ENCODE results near the gene MNS1. TPM values are rescaled to one million over a fixed set of nuclear protein-coding genes. Genes with fewer than 3 reads are reported as not detected.

Gene MNS1
- polyA plus RNA-seq, 3 donors, result 0.03 to 0.29 TPM; not detected in 1

DNA sequence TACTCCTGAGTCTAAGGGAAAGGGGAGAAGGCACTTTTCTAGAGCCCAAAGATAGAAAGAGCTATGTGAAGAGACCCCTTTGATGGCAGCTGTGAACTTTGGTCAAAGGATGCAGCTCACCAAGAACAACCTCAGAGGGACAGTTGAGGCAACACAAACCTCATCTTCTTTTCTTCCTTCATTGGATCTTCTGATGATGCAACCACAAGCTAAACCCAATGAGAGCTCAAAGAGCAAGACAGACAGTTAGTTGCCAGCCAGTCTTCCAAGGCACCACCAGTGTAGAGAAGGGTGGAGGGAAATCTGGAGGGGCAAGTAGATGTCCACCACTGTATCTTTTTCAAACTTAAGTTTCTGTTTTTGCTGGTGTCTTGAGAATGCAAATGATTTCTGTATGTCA is 10.4 kb upstream of the MNS1 start:
- H4K20me1 ChIP-seq (ENCODE audit: insufficient read depth, low read length), result no peaks in the 10 kb centered on the region
- intact Hi-C loops (cut with micrococcal nuclease), result no loop called here
- H3K9ac ChIP-seq (ENCODE audit: insufficient read depth, low read length, poor library complexity, severe bottlenecking), result no peak overlapping the region
- H3K27ac ChIP-seq (ENCODE audit: low read depth in 1 of 2, low read length in 2 of 2), result no peak overlapping the region
- no peaks in the 10 kb centered on the region for H3K79me2 ChIP-seq (ENCODE audit: insufficient read depth, low read length)
- Mint-ChIP-seq H3K27ac (no peak overlapping the region), H3K4me1 (no peaks in the 10 kb centered on the region), H3K4me3 (no peak overlapping the region), H3K27me3 (ENCODE audit: low read depth in 3 of 3) (peaks cover 1 to 2% (median 2%) of the 10 kb centered on the region in 3 donors), H3K36me3 (no peaks in the 10 kb centered on the region), H3K9me3 (peaks cover 0 to 11% (median 9%) of the 10 kb centered on the region in 7 donors)
- no peaks in the 10 kb centered on the region for H3K36me3 ChIP-seq (replicated peaks in 1 of 2; ENCODE audit: control insufficient read depth in 1 of 2, insufficient read depth in 2 of 2, low read length in 2 of 2)
- H3K27me3 ChIP-seq (ENCODE audit: control insufficient read depth in 2 of 2, insufficient read depth in 2 of 2, low read length in 2 of 2), result no peaks in the 10 kb centered on the region
- TF ChIP-seq, protein P1, sequence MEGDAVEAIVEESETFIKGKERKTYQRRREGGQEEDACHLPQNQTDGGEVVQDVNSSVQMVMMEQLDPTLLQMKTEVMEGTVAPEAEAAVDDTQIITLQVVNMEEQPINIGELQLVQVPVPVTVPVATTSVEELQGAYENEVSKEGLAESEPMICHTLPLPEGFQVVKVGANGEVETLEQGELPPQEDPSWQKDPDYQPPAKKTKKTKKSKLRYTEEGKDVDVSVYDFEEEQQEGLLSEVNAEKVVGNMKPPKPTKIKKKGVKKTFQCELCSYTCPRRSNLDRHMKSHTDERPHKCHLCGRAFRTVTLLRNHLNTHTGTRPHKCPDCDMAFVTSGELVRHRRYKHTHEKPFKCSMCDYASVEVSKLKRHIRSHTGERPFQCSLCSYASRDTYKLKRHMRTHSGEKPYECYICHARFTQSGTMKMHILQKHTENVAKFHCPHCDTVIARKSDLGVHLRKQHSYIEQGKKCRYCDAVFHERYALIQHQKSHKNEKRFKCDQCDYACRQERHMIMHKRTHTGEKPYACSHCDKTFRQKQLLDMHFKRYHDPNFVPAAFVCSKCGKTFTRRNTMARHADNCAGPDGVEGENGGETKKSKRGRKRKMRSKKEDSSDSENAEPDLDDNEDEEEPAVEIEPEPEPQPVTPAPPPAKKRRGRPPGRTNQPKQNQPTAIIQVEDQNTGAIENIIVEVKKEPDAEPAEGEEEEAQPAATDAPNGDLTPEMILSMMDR (IDR thresholded peaks at IDR 0.05), result no peak
- no peaks in the 10 kb centered on the region for H3K4me1 ChIP-seq (ENCODE audit: control insufficient read depth in 1 of 2, insufficient read depth in 2 of 2, low read length in 2 of 2)
- H3K4me2 ChIP-seq (replicated peaks; ENCODE audit: extremely low read depth, low read length, poor library complexity, severe bottlenecking), result no peak overlapping the region
- H2AFZ ChIP-seq (ENCODE audit: insufficient read depth, low read depth, low read length, poor library complexity, severe bottlenecking), result no peak overlapping the region
- no peak overlapping the region for H3K4me3 ChIP-seq (replicated peaks in 1 of 3; ENCODE audit: low read depth in 2 of 3, low read length in 3 of 3)
- peaks cover 0 to 5% of the 10 kb centered on the region in 2 donors for H3K9me3 ChIP-seq (replicated peaks in 1 of 2; ENCODE audit: control insufficient read depth in 1 of 2, insufficient read depth in 1 of 2, low read length in 2 of 2)
- no peak for DNase-seq

DNA sequence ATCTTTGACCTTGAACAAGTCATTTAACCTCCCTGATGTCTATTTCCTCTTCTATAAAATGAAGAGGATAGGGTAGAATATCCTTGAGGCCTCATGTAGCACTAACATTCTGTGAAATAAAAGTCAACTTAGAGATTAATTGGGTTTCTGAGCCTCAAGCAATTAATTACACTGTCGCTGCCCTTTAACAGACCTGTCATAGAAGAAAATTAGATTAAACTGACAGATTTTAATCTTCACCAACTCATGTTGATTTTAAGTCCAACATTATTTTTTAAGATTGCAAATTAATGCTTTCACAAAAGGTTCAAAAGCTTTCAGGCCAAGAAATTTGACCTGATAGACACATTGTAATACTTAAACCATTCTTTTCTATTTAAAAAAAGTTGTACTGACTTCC is 8.1 kb upstream of the MNS1 start:
- peaks cover 3 to 14% of the 10 kb centered on the region in 2 donors for H3K4me1 ChIP-seq (ENCODE audit: control insufficient read depth in 1 of 2, insufficient read depth in 2 of 2, low read length in 2 of 2)
- H3K9me3 ChIP-seq (replicated peaks in 1 of 2; ENCODE audit: control insufficient read depth in 1 of 2, insufficient read depth in 1 of 2, low read length in 2 of 2), result no peaks in the 10 kb centered on the region
- no peak overlapping the region for H3K27ac ChIP-seq (ENCODE audit: low read depth in 1 of 2, low read length in 2 of 2)
- DNase-seq, result no peak
- TF ChIP-seq, protein P1 (IDR thresholded peaks at IDR 0.05), result no peak
- no peaks in the 10 kb centered on the region for H3K79me2 ChIP-seq (ENCODE audit: insufficient read depth, low read length)
- H3K4me1 Mint-ChIP-seq, result peaks cover 11% of the 10 kb centered on the region
- no peak overlapping the region for H3K27ac Mint-ChIP-seq
- intact Hi-C loops (cut with micrococcal nuclease), result no loop called here
- H3K27me3 Mint-ChIP-seq (ENCODE audit: low read depth in 3 of 3), result peaks cover 1 to 2% (median 2%) of the 10 kb centered on the region in 3 donors
- no peaks in the 10 kb centered on the region for H4K20me1 ChIP-seq (ENCODE audit: insufficient read depth, low read length)
- no peak overlapping the region for H3K4me3 ChIP-seq (replicated peaks in 1 of 3; ENCODE audit: low read depth in 2 of 3, low read length in 3 of 3)
- H3K27me3 ChIP-seq (ENCODE audit: control insufficient read depth in 2 of 2, insufficient read depth in 2 of 2, low read length in 2 of 2), result no peaks in the 10 kb centered on the region
- no peak overlapping the region for H2AFZ ChIP-seq (ENCODE audit: insufficient read depth, low read depth, low read length, poor library complexity, severe bottlenecking)
- H3K36me3 Mint-ChIP-seq, result no peaks in the 10 kb centered on the region
- WGBS (ENCODE audit: insufficient coverage), result 80% methylated on average over 1 of the region's 1 CpG
- H3K4me2 ChIP-seq (replicated peaks; ENCODE audit: extremely low read depth, low read length, poor library complexity, severe bottlenecking), result no peak overlapping the region
- H3K4me3 Mint-ChIP-seq, result no peak overlapping the region
- no peak overlapping the region for H3K9ac ChIP-seq (ENCODE audit: insufficient read depth, low read length, poor library complexity, severe bottlenecking)
- H3K9me3 Mint-ChIP-seq, result peaks cover 0 to 3% (median 0%) of the 10 kb centered on the region in 7 donors
- H3K36me3 ChIP-seq (replicated peaks in 1 of 2; ENCODE audit: control insufficient read depth in 1 of 2, insufficient read depth in 2 of 2, low read length in 2 of 2), result no peaks in the 10 kb centered on the region
